ENCODE measurements around the gene SLC6A17.

Gene SLC6A17

DNA sequence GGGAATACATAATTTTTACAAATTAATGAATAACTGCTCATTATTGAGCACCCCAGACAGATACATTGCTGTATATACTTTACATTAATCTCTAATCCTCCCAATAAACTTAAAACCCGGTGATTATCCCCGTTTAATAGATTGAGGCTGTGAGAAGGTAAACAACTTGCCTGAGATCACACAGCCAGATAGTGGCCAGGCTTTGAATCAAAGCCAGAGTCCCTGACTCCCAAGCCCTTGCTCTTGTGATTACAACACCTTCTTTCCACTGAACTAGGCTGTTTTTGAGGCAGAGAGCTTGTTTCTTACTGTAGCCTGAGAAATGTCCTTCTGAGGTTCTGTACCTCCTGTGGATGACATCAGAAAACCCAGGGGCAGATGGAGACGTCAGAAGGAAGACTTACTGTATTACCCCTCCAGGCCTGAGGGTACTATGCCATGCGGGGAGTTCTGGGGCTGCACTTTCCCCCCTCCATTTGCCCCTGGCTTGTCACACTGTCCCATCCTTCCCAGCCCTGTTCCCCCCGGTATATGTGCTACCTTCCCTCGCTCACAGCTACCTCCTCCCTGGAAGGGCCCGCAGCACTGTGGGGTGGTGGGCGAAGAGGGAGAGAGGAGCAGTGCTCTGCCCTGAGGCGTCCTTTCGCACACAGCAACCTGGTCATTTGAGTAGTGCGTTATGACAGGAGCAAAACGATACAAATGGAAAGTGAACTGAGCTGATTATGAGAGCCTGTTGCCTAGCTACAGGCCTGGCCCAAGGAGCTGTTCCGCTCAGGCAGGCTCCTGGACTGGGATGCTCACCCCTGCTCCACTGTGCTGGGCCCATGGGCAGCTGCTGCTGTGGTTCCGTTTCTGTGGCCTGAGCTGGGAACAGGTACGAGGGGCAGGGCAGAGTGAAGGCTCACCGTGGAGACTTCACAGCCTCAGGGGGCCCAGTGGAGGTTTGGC, 64.4 kb downstream of the SLC6A17 start:
- Histone ChIP-seq H3K79me2 (ENCODE audit: low read length) (no peaks in the 10 kb centered on the region), H4K20me1 (ENCODE audit: insufficient read depth, low read length) (no peaks in the 10 kb centered on the region), H3K4me2 (ENCODE audit: low read length) (no peak overlapping the region), H3K9me3 (ENCODE audit: insufficient read depth, low read length) (no peaks in the 10 kb centered on the region), H3K27me3 (ENCODE audit: low read depth, low read length) (no peaks in the 10 kb centered on the region), H2AFZ (ENCODE audit: low read depth, low read length) (no peak overlapping the region), H3K27ac (ENCODE audit: low read length) (no peak overlapping the region), H3K9ac (ENCODE audit: low read length) (no peak overlapping the region), H3K4me1 (ENCODE audit: low read length) (peaks cover 27% of the 10 kb centered on the region), H3K36me3 (replicated peaks; ENCODE audit: low read depth, low read length) (no peaks in the 10 kb centered on the region), H3K4me3 (ENCODE audit: low read length) (no peak overlapping the region)
- no peak for TF ChIP-seq EZH2phosphoT487 (IDR thresholded peaks at IDR 0.05; ENCODE audit: low read depth)
- TF ChIP-seq, protein P1, sequence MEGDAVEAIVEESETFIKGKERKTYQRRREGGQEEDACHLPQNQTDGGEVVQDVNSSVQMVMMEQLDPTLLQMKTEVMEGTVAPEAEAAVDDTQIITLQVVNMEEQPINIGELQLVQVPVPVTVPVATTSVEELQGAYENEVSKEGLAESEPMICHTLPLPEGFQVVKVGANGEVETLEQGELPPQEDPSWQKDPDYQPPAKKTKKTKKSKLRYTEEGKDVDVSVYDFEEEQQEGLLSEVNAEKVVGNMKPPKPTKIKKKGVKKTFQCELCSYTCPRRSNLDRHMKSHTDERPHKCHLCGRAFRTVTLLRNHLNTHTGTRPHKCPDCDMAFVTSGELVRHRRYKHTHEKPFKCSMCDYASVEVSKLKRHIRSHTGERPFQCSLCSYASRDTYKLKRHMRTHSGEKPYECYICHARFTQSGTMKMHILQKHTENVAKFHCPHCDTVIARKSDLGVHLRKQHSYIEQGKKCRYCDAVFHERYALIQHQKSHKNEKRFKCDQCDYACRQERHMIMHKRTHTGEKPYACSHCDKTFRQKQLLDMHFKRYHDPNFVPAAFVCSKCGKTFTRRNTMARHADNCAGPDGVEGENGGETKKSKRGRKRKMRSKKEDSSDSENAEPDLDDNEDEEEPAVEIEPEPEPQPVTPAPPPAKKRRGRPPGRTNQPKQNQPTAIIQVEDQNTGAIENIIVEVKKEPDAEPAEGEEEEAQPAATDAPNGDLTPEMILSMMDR (IDR thresholded peaks at IDR 0.05; ENCODE audit: low read depth, low read length) = no peak

DNA sequence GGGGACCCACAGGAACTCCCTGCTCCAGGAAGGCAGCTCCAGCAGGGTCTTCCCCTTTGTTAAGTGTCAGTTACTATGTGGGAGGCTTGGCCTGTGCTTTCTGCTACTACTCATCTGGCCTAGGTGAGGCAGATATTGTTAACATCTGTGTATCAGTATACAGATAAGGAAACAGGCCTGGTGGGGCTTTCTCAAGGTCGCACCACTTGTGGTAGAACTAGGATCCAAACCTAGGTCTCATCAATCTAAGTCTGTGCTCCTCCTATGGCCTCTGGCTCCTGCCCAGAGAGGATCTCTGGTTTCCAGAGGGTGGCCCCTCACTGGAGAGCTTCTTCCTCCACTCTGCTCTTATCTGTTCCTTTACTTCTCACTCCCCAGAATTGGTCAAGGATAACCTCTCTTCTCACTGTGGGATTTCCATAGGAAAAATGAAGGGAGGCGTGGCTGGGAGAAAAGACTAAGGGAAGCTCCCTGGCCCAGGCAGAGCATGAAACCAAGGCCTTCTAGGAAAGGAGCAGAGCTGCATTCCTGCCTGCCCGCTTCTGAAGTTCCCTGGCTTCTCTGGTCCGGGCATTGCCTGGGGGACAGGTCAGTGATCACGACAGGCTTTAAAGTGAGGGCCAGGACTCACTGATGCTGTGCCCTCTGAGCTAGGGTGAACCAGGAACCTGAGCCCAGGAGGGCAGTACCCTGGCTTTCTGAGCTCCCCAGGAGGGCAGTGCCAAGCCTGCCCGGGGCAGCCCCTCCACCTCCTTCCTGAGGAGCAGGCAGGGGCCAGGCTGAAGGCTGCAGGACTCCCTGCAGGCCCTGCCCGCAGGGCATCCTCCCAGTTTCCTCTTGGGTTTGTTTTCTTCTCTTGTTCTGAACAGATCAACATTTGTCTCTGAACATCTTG, 65.6 kb downstream of the SLC6A17 start:
- peaks cover 27% of the 10 kb centered on the region for H3K4me1 ChIP-seq (ENCODE audit: low read length)
- H3K4me2 ChIP-seq (ENCODE audit: low read length) = no peak overlapping the region
- no peaks in the 10 kb centered on the region for H3K36me3 ChIP-seq (replicated peaks; ENCODE audit: low read depth, low read length)
- H2AFZ ChIP-seq (ENCODE audit: low read depth, low read length) = no peak overlapping the region
- no peak overlapping the region for H3K4me3 ChIP-seq (ENCODE audit: low read length)
- H3K27ac ChIP-seq (ENCODE audit: low read length) = no peak overlapping the region
- H3K9me3 ChIP-seq (ENCODE audit: insufficient read depth, low read length) = no peaks in the 10 kb centered on the region
- H3K79me2 ChIP-seq (ENCODE audit: low read length) = no peaks in the 10 kb centered on the region
- no peaks in the 10 kb centered on the region for H4K20me1 ChIP-seq (ENCODE audit: insufficient read depth, low read length)
- no peak overlapping the region for H3K9ac ChIP-seq (ENCODE audit: low read length)
- TF ChIP-seq EZH2phosphoT487 (IDR thresholded peaks at IDR 0.05; ENCODE audit: low read depth) = no peak
- TF ChIP-seq, protein P1 (IDR thresholded peaks at IDR 0.05; ENCODE audit: low read depth, low read length) = no peak
- no peaks in the 10 kb centered on the region for H3K27me3 ChIP-seq (ENCODE audit: low read depth, low read length)

DNA sequence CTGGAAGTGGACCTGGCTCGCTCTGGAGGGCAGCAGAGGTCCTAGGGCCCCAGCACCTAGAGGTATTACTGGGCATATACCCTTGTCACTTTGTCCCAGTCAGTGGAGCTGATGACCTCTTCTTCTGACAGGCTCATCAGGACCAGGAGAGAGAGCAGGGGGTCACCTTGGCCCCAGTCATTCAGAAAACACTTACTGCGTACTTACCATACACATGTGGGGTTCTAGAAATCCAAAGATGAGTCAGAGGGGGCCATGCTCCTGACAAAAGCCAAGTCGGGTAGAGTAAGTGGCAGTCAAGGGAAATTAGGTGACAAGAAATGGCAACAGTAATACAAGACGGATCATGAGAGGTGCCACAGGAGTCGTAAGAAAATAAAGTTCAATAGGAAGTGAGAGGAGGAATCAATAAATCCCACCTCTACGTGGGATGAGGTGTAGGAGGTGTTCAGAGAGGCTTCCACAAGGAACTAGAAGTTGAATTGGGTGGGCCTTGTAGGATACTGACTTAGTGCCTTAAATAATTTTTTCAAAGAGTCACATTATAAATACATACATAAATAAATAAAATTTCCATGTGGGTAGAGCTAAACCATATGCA, 66.7 kb downstream of the SLC6A17 start:
- Histone ChIP-seq H3K27ac (ENCODE audit: low read length) (no peak overlapping the region), H3K9me3 (ENCODE audit: insufficient read depth, low read length) (no peaks in the 10 kb centered on the region), H3K4me2 (ENCODE audit: low read length) (peak overlapping the region; percentile 63), H3K9ac (ENCODE audit: low read length) (no peak overlapping the region), H3K36me3 (replicated peaks; ENCODE audit: low read depth, low read length) (no peaks in the 10 kb centered on the region), H3K4me1 (ENCODE audit: low read length) (peaks cover 23% of the 10 kb centered on the region), H3K79me2 (ENCODE audit: low read length) (no peaks in the 10 kb centered on the region), H4K20me1 (ENCODE audit: insufficient read depth, low read length) (no peaks in the 10 kb centered on the region), H3K4me3 (ENCODE audit: low read length) (no peak overlapping the region), H2AFZ (ENCODE audit: low read depth, low read length) (no peak overlapping the region), H3K27me3 (ENCODE audit: low read depth, low read length) (no peaks in the 10 kb centered on the region)
- TF ChIP-seq, protein P1 (IDR thresholded peaks at IDR 0.05; ENCODE audit: low read depth, low read length) = no peak
- TF ChIP-seq EZH2phosphoT487 (IDR thresholded peaks at IDR 0.05; ENCODE audit: low read depth) = no peak
